Renal cortical epithelial cell (primary cell): ENCODE measurements around the gene VWA3B. TPM values are rescaled to one million over a fixed set of nuclear protein-coding genes. Genes with fewer than 3 reads are reported as not detected.
"Not testable (repeated sequence)": the region's sequence is repeated elsewhere in the genome, so short reads cannot be mapped to it uniquely, and the experiment has no call there.

Experiments used
- DNase-seq: peaks from one replicate; pipeline ENCODE4 v3.0.0-alpha.2; 2011; ENCODE audit warnings: low read depth
- total RNA-seq: library from RNA; depleted of rRNA; stranded (reverse); fragments of >200 nt; gene quantifications from 2 replicates; pipeline ENCODE4 v1.2.3, GENCODE V29; 2014

The VWA3B gene
- total RNA-seq, 1 donor from 2014 or later = not detected

GRCh38 chr2:98130073-98130472 is 43.1 kb downstream of the VWA3B start:
- DNase-seq = not testable (repeated sequence)

- no peak for DNase-seq
Observed at GRCh38 chr2:98134172-98135005, 47.4 kb downstream of the VWA3B start.

- no peak for DNase-seq
Observed at GRCh38 chr2:98137196-98137595, 50.2 kb downstream of the VWA3B start.

GRCh38 chr2:98138978-98139377 is 52.0 kb downstream of the VWA3B start:
- not testable (repeated sequence) for DNase-seq

- no peak for DNase-seq
Observed at GRCh38 chr2:98140210-98140609, 53.2 kb downstream of the VWA3B start.

- DNase-seq = no peak
Observed at GRCh38 chr2:98142106-98142791, 55.3 kb downstream of the VWA3B start.

- no peak for DNase-seq
Observed at GRCh38 chr2:98145070-98145469, 58.1 kb downstream of the VWA3B start.

GRCh38 chr2:98147900-98148299 is 60.9 kb downstream of the VWA3B start:
- DNase-seq = not testable (repeated sequence)

GRCh38 chr2:98148595-98149332 is 61.8 kb downstream of the VWA3B start:
- no peak for DNase-seq

GRCh38 chr2:98149333-98149697 is 62.3 kb downstream of the VWA3B start:
- peak; percentile 16 for DNase-seq

GRCh38 chr2:98153481-98153880 is 66.5 kb downstream of the VWA3B start:
- no peak for DNase-seq

- DNase-seq = no peak
Observed at GRCh38 chr2:98155291-98155690, 68.3 kb downstream of the VWA3B start.

GRCh38 chr2:98155716-98156115 is 68.7 kb downstream of the VWA3B start:
- DNase-seq = no peak

GRCh38 chr2:98156304-98156703 is 69.3 kb downstream of the VWA3B start:
- DNase-seq = no peak

- DNase-seq = no peak
Observed at GRCh38 chr2:98157557-98157956, 70.6 kb downstream of the VWA3B start.

GRCh38 chr2:98158305-98158704 is 71.3 kb downstream of the VWA3B start:
- no peak for DNase-seq

GRCh38 chr2:98160554-98160953 is 73.6 kb downstream of the VWA3B start:
- no peak for DNase-seq

- no peak for DNase-seq
Observed at GRCh38 chr2:98161186-98161585, 74.2 kb downstream of the VWA3B start.

GRCh38 chr2:98164256-98164655 is 77.3 kb downstream of the VWA3B start:
- no peak for DNase-seq

- DNase-seq = no peak
Observed at GRCh38 chr2:98165516-98166071, 78.6 kb downstream of the VWA3B start.

- no peak for DNase-seq
Observed at GRCh38 chr2:98167916-98168315, 80.9 kb downstream of the VWA3B start.

GRCh38 chr2:98170076-98170475 is 83.1 kb downstream of the VWA3B start:
- DNase-seq = no peak
